Parathyroid adenoma (tissue), 2 donors: ENCODE measurements around the gene PYCR2.
"Not testable (repeated sequence)": the region's sequence is repeated elsewhere in the genome, so short reads cannot be mapped to it uniquely, and the experiment has no call there.

Experiments
- H2AFZ ChIP-seq: fragments of 300-600 bp; sonication (generic); one replicate; pipeline ENCODE4 v1.7.0; 2017; ENCODE audit warnings: antibody characterized with exemption, mild to moderate bottlenecking
- H3K27ac ChIP-seq: fragments of 300-600 bp; sonication (generic); one replicate; pipeline ENCODE4 v1.7.0; 2017
- H3K27me3 ChIP-seq: fragments of 300-600 bp; sonication (generic); one replicate; pipeline ENCODE4 v1.7.0; 2017; ENCODE audit warnings: low read length; ENCODE audit not compliant: control insufficient read depth, insufficient read depth
- H3K36me3 ChIP-seq: fragments of 300-600 bp; sonication (generic); one replicate; pipeline ENCODE4 v1.7.0; 2017; ENCODE audit warnings: low read length; ENCODE audit not compliant: control insufficient read depth, insufficient read depth
- H3K4me1 ChIP-seq: fragments of 300-600 bp; sonication (generic); one replicate; pipeline ENCODE4 v1.7.0; 2017; ENCODE audit warnings: control low read depth
- H3K4me2 ChIP-seq: fragments of 300-600 bp; sonication (generic); one replicate; pipeline ENCODE4 v1.7.0; 2017; ENCODE audit warnings: low read length
- H3K4me3 ChIP-seq: fragments of 300-600 bp; sonication (generic); one replicate; pipeline ENCODE4 v1.7.0; 2017; ENCODE audit warnings: low read depth, low read length
- H3K79me2 ChIP-seq: fragments of 300-600 bp; sonication (generic); one replicate; pipeline ENCODE4 v1.7.0; 2017; ENCODE audit warnings: control low read depth
- H3K9ac ChIP-seq: fragments of 300-600 bp; sonication (generic); one replicate; pipeline ENCODE4 v1.7.0; 2017; ENCODE audit warnings: mild to moderate bottlenecking
- H3K9me3 ChIP-seq: fragments of 300-600 bp; sonication (generic); one replicate; pipeline ENCODE4 v1.7.0; 2017; ENCODE audit warnings: low read length; ENCODE audit not compliant: control insufficient read depth
- TF ChIP-seq, protein P1 (sequence below): fragments of 300-600 bp; sonication (generic); IDR thresholded peaks from one replicate; pipeline ENCODE4 v1.7.0; 2017; ENCODE audit warnings: antibody characterized with exemption, mild to moderate bottlenecking
- donor health status: primary hyperparathyroidism.

Gene PYCR2

DNA sequence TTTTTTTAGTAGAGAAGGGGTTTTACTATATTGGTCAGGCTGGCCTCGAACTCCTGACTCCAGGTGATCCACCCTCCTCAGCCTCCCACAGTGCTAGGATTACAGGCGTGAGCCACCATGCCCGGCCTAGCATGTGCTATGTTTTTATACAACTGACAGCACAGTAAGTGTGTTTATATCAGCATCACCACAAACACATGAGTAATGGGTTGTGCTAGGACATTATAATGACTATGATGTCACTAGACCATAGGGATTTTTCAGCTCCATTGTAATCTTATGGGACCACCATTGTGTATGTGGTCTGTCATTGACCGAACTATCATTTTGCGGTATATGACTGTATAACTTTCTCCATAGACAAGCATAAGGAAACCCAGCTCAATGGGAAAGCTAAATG, 10.7 kb upstream of the PYCR2 start:
- H3K9me3 ChIP-seq: no peaks in the 10 kb centered on the region
- H3K27ac ChIP-seq: no peak overlapping the region
- H3K4me1 ChIP-seq: no peaks in the 10 kb centered on the region
- H3K4me2 ChIP-seq: no peak overlapping the region
- no peak overlapping the region for H3K4me3 ChIP-seq
- no peak overlapping the region for H3K9ac ChIP-seq
- H3K36me3 ChIP-seq: no peaks in the 10 kb centered on the region
- H3K79me2 ChIP-seq: no peaks in the 10 kb centered on the region
- no peaks in the 10 kb centered on the region for H3K27me3 ChIP-seq
- no peak overlapping the region for H2AFZ ChIP-seq
- TF ChIP-seq, protein P1, sequence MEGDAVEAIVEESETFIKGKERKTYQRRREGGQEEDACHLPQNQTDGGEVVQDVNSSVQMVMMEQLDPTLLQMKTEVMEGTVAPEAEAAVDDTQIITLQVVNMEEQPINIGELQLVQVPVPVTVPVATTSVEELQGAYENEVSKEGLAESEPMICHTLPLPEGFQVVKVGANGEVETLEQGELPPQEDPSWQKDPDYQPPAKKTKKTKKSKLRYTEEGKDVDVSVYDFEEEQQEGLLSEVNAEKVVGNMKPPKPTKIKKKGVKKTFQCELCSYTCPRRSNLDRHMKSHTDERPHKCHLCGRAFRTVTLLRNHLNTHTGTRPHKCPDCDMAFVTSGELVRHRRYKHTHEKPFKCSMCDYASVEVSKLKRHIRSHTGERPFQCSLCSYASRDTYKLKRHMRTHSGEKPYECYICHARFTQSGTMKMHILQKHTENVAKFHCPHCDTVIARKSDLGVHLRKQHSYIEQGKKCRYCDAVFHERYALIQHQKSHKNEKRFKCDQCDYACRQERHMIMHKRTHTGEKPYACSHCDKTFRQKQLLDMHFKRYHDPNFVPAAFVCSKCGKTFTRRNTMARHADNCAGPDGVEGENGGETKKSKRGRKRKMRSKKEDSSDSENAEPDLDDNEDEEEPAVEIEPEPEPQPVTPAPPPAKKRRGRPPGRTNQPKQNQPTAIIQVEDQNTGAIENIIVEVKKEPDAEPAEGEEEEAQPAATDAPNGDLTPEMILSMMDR: no peak

DNA sequence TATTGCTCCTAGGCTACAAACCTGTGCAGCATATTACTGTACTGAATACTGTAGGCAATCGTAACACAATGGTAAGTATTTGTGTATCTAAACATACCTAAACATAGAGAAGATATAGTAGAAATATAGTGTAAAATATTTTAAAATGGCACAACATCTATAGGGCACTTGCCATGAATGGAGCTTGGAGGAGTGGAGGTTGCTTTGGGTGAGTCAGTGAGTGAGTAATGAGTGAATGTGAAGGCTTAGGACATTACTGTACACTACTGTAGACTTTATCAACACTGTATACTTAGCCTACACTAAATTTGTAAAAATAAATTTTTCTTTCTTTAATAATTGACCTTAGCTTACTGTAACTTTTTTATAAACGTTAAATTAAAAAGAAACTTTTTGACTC, 9.0 kb upstream of the PYCR2 start:
- H3K9ac ChIP-seq: no peak overlapping the region
- no peaks in the 10 kb centered on the region for H3K36me3 ChIP-seq
- no peak overlapping the region for H3K27ac ChIP-seq
- no peaks in the 10 kb centered on the region for H3K79me2 ChIP-seq
- H3K4me1 ChIP-seq: no peaks in the 10 kb centered on the region
- H3K27me3 ChIP-seq: no peaks in the 10 kb centered on the region
- TF ChIP-seq, protein P1: no peak
- H3K4me3 ChIP-seq: no peak overlapping the region
- no peak overlapping the region for H3K4me2 ChIP-seq
- no peaks in the 10 kb centered on the region for H3K9me3 ChIP-seq
- H2AFZ ChIP-seq: no peak overlapping the region

DNA sequence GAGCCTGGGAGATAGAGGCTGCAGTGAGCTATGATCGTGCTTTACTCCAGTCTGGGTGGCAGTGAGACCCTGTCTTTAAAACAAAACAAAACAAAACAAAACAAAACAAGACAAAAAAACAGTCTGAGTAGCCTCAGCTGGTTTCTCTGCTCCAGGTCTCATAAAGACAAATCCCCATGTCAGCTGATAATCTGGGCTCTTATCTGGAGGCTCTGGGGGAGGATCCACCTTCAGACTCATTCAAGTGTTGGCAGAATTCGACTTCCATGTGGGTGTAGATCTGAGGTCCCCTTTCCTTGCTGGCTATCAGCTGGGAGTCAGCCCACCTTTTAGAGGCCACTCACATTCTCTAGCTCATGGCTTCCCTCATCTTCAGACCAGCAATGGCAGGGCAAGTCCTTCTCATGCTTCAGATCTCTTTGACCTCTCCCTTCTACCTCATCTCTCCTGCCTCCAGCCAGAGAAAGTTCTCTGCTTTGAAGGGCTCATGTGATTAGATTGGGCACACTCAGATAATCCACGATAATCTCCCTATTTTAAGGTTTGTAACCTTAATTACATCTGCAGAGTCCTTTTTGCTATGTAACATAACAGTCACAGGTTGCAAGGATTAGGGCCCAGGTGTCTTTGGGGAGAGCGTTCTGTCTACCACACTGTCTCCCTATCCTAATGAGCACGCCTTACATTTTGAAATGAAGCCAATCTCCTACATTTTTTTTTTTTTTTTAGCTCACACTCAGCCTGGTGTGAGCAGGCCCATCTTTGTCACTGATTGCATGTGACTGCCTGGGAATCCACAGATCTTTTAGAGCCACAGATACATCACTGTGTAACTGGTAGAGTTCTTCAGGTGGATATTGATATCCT, 7.5 kb upstream of the PYCR2 start:
- TF ChIP-seq, protein P1: no peak
- H3K4me1 ChIP-seq: no peaks in the 10 kb centered on the region
- H3K36me3 ChIP-seq: no peaks in the 10 kb centered on the region
- H3K27me3 ChIP-seq: no peaks in the 10 kb centered on the region
- H3K9me3 ChIP-seq: no peaks in the 10 kb centered on the region
- no peak overlapping the region for H3K4me2 ChIP-seq
- no peak overlapping the region for H3K27ac ChIP-seq
- no peak overlapping the region for H3K9ac ChIP-seq
- no peaks in the 10 kb centered on the region for H3K79me2 ChIP-seq
- H3K4me3 ChIP-seq: no peak overlapping the region
- H2AFZ ChIP-seq: no peak overlapping the region

- Histone ChIP-seq H3K79me2 (no peaks in the 10 kb centered on the region), H3K4me3 (no peak overlapping the region), H3K27me3 (no peaks in the 10 kb centered on the region), H3K4me2 (no peak overlapping the region), H2AFZ (no peak overlapping the region), H3K4me1 (no peaks in the 10 kb centered on the region), H3K36me3 (no peaks in the 10 kb centered on the region), H3K9me3 (no peaks in the 10 kb centered on the region), H3K9ac (no peak overlapping the region), H3K27ac (no peak overlapping the region)
- TF ChIP-seq, protein P1: no peak
Measured at GRCh38 chr1:225930566-225930965, 6.5 kb upstream of the PYCR2 start.

GRCh38 chr1:225929462-225929861, 5.4 kb upstream of the PYCR2 start:
- not testable (repeated sequence) for H3K4me1 ChIP-seq, H3K4me2 ChIP-seq, H3K9me3 ChIP-seq, H3K4me3 ChIP-seq, H2AFZ ChIP-seq, H3K79me2 ChIP-seq, H3K36me3 ChIP-seq, H3K9ac ChIP-seq, H3K27me3 ChIP-seq, H3K27ac ChIP-seq
